ENCODE results near the gene PLEK2.
"Not testable (repeated sequence)": the region's sequence is repeated elsewhere in the genome, so short reads cannot be mapped to it uniquely, and the experiment has no call there.

The PLEK2 gene, protein sequence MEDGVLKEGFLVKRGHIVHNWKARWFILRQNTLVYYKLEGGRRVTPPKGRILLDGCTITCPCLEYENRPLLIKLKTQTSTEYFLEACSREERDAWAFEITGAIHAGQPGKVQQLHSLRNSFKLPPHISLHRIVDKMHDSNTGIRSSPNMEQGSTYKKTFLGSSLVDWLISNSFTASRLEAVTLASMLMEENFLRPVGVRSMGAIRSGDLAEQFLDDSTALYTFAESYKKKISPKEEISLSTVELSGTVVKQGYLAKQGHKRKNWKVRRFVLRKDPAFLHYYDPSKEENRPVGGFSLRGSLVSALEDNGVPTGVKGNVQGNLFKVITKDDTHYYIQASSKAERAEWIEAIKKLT

DNA sequence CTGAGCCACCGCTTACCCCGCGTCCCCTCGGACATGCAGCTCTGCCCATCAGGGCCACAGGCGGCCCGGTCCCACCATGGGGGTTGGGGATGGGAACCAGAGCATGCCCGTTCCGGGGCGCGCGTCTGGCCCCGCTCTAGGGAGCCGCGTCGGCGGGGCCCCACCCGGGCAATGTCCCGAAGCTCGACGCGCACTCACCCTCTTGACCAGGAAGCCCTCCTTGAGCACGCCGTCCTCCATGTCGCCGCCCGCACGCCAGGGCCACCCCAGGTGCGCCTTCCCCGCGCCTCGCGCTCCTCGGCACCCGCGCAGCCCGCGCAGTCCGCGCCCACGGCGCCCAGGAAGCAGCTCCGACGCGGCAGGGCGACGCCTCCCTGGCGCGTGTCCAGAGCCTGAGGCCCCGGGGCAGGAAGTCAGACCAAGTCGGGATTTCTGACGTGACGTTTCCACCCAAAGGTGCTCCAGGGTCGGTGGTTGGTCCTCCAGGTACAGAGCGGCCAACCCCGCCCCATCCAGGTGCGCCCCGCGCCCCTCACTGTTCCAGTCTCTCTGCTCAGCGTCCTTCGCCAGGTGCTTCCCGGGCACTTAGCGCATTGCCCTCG is at the start of gene PLEK2:
Gene PLEK2, minus strand, starts transcription at position 346 of the 602 bp plus-strand sequence. Its CDS starts 106 bp downstream, at position 240.
- DNase-seq: peak; percentile 49 to 67

DNA sequence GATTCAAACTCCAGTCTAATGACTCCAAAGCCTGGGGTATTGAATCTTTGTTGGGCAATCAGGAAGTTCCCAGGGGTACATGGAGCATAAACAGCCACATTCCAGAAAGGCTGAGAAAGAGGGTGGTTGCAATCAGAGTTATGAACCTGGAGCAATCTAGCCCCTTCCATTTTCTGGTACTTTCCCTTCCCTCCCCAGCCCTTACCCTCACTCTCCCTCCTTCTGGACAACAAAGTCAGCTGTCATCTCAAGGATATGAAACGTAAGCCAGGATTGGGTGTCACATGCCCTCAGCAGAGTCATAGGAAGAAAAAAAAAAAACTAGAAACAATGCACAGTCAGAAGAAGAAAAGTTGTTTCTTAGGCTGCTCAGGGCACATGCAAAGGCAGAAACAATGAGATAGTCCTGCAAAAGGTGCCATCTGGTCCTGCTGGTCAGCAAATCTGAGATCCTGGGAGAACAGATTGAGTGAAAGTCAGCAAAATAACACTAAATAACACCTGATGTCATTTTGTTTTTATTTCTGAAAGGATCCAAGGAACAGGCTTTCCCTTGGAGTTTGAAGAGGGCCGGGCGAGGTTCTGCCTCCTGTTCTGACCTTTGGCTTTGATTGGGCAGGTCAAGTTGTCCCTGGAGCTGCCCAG is 49.5 kb upstream of the PLEK2 start:
- DNase-seq: no peak

DNA sequence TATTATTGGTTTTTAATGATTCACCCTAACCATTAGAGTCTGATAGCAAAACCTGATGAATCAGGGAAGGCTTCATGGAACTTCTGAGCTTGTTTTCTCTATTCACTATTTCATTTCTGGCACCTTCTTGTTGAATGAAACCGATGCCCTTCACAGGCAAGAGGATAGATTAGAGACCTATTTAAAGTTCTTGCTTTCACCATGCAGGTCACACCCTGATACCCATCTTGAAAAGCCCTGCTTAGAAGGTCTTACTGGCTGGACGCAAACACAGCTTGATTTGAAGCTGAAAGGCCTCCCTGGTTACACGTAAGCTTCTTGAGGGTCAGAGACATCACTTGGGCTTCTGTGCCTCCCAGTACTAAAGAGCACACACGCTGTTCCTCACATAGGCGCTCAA is 47.4 kb upstream of the PLEK2 start:
- DNase-seq: no peak

DNA sequence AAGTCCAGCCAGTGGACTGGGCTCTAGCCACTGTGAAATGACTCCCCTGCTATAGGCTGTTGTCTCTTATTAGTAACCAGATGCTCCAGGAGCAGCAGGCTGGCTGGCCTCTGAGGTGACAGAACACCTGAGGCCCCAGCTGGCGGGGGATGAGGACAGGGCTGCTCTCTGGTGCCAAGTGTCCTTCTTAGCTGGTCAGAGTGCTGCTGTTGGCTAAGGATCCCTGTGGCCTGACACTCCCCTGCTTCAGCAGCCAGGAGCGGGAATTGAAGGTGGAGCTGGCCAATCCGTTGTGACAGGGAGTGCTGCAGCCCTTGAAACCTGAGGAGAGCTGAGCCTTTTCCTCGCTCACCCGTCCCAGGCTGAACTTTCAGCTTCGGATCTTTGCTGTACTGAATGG is 45.8 kb upstream of the PLEK2 start:
- DNase-seq: no peak

DNA sequence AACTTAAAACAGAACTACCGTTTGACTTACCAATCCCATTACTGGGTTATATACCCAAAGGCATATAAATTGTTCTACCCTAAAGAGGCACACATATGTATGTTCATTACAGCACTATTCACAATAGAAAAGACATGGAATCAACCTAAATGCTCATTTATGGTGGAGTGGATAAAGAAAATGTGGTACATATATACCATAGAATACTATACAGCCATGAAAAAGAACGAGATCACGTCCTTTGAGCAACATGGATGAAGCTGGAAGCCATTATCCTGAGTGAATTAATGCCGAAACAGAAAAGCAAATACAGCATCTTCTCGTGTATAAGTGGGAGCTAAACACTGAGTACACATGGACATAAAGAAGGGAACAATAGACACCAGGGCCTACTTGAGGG is 44.8 kb upstream of the PLEK2 start:
- no peak for DNase-seq

DNA sequence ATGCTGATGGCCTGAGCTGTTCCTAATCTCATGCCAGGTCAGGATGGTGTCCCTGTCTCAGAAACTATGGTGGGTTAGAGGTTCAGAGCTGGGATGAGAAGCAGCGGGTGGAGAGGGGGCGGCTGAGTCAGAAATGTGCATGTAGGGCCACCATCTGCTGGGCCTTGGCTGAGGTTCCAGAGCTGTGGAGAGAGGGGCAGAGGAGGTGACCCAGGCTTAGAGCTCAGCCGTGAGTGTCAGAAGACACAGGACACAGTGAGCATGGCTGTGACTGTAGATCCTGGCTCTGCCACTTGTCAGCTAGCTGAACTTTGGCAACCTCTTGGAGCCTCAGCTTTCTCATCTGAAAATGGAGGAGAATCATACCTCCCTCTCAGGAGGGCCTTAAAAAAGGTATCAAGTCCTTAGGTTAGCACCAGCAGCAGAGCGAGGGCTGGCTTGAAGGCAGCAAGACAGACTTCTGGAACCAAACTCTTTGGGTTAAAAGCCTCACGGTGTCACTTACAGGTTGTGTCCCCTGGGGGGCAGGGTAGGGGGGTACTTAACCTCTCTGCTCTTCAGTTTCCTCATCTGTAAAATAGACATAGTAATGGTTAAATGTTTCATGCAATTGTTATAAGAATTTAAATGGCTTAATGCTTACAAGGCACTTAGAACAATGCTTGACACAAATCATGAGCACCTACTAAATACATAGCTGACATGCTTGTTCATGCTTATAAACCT is 41.8 kb upstream of the PLEK2 start:
- DNase-seq: no peak

DNA sequence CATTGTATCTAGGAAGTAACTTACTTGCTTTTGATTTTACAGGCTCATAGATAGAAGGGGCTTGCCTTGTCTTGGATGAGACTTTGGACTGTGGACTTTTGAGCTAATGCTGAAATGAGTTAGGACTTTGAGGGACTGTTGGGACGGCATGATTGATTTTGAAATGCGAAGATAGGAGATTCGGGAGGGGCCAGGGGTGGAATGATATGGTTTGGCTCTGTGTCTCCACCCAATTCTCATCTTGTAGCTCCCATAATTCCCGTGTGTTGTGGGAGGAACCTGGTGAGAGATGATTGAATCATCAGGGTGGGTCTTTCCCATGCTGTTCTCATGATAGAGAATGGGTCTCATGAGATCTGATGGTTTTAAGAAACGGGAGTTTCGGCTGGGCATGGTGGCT is 39.7 kb upstream of the PLEK2 start:
- DNase-seq: not testable (repeated sequence)

DNA sequence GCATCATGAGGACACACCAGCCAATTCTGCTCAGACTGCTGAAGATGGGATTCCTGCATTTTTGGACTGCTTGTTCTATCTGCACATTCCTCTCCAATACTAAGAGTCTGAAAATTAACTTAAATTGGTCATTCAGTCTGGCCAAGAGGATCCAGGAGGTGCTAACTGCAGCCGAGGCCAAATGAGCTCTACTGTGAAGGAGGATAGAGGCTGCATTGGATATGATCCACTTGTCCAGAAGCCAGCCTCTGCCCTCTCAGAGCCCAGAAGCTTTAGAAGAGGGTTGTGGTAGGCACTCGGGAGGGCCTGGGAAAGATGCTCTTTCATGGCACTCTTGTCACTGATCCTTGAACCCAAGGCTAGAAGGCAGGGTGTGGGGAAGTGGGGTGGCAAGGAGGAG is 37.1 kb upstream of the PLEK2 start:
- DNase-seq: no peak

DNA sequence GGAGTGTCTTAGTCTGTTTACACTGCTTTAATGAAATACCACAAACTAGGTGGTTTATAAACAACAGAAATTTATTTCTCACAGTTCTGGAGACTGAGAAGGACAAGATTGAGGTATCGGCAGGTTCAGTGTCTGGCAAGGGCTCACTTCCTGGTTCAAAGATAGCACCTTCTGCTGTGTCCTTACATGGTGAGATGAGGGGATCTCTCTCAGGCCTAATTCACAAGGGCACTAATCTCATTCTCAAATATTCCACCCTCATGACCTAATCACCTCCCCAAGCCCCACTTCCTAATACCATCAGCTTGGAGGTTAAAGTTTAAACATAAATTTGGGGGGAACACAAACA is 35.0 kb upstream of the PLEK2 start:
- DNase-seq: no peak

DNA sequence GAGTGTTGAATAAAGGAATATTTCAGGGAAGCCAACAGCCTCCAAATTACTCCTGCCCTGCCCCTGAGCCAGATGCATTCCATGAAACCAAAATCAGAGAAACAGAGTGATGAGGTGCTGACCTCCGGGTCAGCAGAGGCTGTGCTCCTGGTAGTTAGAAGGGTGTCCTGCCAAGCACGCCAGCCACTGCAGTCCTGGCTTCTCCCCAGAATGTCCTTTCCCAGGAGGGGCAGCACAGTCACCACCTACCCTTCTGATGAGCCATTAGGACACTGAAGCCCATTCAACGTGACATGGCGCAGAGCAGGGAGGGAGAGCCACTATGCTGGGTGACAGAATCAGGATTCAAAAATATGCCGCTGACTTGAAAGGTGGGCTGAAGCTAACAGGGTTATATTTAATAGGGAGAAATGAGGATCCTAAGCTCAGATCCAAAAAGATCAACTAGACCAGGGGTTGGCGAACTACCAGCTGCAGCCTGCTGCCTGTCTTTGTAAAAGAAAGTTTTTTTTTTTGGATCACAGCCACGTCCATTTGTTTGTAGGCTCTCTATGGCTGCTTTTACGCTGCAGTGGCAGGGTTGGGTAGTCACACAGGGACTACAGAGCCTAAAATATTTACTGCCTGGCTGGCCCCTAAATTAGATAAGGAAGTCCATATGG is 34.5 kb upstream of the PLEK2 start:
- no peak for DNase-seq

DNA sequence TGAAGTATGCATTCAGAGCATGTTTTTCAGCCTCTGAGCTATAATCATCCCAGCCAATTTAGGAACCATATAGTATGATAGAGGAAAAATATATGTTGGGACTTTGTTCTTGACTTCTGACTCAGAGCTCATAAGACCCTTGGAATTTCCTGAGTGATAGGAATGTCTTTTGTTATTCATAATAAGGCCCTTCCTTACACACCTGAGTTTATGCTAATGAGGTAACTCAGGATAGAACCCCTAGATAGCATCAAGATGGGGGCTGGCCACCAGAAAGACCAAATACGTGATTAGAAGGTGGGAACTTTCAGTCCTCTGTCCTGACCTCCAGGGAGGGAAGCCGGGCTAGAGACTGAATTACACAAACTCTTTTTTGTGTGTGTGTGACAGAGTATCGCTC is 32.4 kb upstream of the PLEK2 start:
- no peak for DNase-seq

DNA sequence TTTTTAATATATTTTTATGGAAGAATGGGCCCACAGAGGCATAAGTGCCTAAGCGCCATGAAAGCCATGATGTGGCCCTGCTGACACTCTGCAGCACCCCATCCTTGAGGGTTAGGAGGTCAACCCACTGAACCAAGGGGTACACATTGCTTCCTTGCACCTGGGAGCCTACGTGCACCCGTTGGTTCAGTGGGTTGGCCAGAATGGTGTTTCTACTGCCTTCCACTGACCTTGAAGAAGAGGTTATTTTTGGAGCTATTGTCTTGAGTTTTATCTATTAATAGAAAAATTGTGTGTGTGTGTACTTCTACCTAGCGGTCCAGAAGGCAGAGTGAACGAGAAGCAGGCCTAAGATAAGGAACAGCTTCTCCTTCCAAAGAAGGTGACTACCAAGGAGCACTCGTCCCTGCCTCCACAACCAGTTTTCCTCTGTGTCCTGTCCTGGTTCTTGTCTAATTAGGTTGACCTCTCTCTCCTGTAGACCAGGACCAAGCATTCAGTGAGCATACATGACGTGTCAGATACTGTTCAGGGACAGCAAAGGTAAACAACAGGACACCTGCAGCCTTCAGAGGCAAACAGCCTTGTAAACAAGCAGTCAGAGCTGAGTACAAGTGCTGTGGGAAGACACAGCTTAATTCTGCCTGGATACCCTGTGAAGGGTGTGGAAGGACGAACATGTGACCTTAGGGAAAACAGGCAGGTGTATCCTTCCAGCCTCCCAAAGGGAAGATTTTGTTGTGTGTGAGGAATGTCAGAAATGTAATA is 30.4 kb upstream of the PLEK2 start:
- no peak for DNase-seq

DNA sequence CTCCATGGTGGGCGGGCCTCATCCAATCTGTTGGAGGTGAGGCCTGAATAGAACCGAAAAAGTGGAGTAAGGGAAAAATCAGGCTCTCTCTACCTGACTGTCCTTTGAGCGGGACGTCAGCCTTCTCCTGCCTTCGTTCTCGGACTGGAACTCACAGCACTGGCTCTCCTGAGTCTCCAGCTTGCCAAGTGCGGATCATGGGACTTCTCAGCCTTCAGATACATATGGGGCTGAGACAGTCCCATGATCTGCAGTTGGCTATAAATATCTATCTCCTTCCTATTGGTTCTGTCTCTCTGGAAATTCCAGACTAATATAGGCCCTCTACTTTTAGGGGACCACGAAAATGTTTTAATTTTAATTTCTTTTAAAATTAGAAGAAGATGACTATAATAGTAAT is 29.7 kb upstream of the PLEK2 start:
- no peak for DNase-seq

DNA sequence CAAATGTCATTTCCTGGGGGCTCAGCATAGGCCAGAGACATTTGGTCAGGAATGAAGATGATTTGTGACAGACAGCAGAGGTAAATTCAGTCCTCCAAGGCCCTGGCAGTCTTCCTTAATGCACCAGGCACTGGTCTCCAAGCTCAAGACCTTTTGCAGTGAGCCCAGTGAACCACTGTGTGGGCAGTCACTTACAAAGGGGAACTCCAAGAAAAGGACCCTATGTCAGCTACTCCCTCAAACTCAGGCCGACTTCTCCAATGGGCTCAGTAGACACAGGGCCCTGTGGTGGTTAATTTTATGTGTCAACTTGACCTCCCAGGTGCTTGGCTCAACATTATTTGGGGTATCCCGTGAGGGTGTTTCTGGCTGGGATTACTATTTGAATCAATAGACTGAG is 29.3 kb upstream of the PLEK2 start:
- no peak for DNase-seq

DNA sequence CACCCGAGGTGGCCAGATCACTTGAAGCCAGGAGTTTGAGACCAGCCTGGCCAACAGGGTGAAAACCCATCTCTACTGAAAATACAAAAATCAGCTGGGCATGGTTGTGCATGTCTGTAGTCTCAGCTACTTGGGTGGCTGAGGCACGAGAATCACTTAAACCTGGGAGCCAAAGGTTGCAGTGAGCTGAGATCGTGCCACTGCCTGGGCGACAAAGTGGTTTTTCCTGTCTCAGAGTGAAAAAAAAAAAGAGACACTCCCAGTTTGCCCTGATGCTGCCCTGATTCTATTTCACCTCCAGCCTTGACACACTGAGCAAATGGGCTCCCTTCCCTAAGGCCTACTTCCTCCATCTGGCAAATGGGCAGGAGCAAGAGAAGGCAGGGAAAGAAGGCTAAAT is 28.5 kb upstream of the PLEK2 start:
- no peak for DNase-seq

DNA sequence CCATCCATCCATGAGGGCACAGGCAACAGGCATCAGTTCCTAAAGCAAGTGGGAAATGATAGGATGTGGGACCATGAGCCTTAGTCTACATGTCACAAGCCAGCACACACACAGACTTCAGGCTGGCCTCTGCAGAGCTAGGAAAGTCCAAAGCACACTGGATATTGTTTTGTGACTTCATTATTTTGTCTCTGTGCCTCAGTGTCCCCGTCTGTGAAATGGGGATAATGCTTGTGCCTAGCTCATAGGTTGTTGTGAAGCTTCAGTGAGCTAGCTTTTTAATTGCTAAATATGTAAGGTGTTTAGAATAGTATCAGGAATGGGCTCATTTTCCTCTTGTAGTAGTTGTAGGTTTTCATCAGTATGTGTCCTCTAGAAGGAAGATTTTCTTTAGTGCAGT is 27.0 kb upstream of the PLEK2 start:
- no peak for DNase-seq

DNA sequence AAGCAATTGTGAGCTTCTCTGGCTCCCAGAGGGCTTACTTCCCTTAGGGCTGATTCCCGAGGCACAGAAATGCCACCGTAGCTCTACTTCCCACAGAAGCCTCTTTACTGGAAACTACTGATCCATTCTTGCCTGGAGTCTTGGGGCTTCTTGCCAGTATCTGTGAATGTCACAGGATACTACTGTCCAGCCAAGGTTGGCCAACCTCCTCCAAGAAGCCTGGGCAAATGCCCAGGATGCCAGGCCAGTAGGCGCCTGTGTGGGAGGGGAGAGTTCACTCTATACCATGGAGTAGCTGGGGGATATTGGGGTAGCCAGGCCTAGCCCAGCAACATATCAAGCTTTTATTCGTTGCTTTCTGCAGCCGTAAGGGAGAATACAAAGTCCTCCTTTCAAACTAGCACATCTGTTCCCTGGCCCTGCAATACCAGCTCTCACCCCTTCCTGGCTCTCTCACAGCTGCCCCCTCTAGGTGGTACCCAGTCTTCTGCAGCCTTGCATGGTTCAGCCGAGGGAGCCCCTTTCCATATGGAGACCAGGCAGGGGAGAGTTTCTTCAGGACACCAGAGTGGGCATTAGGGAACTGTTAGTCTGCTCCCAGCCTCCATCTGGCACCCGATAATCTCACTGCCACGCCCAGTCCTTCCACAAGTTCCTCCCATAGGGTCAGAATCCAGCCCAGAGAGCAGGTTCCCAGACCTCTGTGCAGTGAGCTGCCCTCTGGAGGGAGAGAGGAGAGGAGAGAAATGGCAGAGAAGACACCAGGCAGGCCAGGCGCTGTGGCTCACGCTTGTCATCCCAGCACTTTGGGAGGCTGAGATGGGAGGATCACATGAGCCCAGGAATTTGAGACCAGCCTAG is 24.3 kb upstream of the PLEK2 start:
- DNase-seq: no peak

DNA sequence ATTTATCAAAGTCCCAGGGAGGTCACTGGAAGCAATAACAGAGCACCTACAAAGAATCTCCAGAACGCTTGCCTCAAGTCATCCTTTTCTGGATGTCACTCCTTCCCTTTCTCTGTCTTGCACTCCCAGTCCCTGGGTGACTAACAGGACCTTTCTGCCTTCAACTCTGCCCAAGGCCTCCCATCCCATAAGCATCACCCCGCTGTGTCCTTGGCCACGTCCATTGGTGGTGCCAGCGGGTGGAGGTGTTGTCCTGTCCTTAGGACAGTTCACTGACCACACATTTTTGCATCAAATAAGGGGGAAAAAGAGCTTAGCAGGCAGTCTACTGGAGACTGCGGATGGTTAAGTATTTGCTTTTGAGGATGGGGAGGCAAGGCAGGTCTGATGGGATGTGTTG is 23.6 kb upstream of the PLEK2 start:
- DNase-seq: no peak

DNA sequence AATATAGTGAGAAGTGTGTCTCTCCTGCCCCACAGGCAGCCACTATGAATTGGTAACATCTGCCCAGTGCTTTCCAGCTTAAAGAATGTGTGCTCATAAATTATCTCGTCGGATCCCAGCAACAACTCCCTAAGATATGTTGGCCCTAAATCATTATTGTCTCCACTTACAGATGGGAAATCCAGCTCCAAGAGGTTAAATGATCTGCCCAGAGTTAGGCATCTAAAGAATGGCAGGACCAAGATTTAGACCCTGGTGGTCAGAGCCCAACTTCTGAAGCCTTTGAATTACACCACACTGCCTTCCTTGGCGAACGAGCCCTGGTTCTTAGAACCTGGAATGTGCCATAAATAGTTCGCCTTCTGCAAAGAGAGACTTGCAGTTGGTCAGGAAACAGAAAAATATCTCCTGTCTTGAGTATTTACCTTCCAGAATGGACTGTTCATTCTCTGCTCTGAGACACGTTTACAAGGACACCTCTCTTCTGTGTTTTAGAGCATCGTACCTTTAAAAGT is 20.1 kb upstream of the PLEK2 start:
- DNase-seq: no peak

DNA sequence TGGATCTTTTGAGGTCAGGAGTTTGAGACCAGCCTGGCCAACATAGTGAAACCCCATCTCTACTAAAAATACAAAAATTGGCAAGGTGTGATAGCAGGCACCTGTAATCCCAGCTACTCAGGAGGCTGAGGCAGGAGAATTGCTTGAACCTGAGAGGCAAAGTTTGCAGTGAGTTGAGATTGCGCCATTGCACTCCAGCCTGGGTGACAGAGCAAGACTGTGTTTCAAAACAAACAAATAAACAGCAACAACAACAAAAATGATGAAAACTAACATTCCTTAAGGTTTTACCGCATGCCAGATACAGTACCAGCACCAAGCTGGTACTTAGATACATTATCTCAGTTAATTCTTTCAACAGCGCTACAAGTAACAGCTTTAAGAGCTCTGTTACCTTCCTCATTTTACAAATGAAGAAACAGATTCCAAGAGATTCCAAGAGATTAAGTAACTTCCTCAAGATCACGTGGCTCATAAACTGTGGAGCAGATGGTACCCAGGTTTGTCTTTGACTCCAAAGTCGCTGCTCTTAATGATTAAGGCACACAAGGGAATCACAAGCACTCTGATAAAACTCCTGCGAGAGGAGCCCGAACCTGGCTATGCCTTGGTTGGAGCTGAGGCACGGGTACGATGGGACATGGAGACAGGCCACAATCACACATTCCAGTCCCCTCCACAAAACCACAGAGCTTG is 17.7 kb upstream of the PLEK2 start:
- no peak for DNase-seq

All from activated T-cell treated with anti-CD3 and anti-CD28 coated beads, Interleukin-2, amount 50 U/mL, for 48 hours (primary cell).